Loucy (cell line): ENCODE measurements around the gene SNX12.
"Not testable (repeated sequence)": the region's sequence is repeated elsewhere in the genome, so short reads cannot be mapped to it uniquely, and the experiment has no call there.

Experiments
- H2AFZ ChIP-seq: fragments of 200-600 bp; sonication (generic); 2 replicates; pipeline ENCODE4 v1.6.0; 2016; ENCODE audit warnings: antibody characterized with exemption, mild to moderate bottlenecking, low read length, moderate library complexity
- H3F3A ChIP-seq: fragments of 200-600 bp; 2 replicates; pipeline ENCODE4 v1.6.0; 2016; ENCODE audit warnings: antibody characterized with exemption, low read depth, mild to moderate bottlenecking
- H3K27me3 ChIP-seq: fragments of 200-600 bp; sonication (generic); 2 replicates; pipeline ENCODE4 v1.6.1; 2014; ENCODE audit warnings: low read length, mild to moderate bottlenecking; ENCODE audit not compliant: insufficient read depth, poor library complexity, severe bottlenecking
- H3K36me3 ChIP-seq: fragments of 200-600 bp; sonication (generic); 2 replicates; pipeline ENCODE4 v1.6.1; 2016; ENCODE audit warnings: low read length; ENCODE audit not compliant: insufficient read depth
- H3K4me1 ChIP-seq: fragments of 200-600 bp; sonication (generic); 2 replicates; pipeline ENCODE4 v1.5.1; 2014; ENCODE audit warnings: low read length, mild to moderate bottlenecking; ENCODE audit not compliant: insufficient read depth, poor library complexity, severe bottlenecking
- H3K4me2 ChIP-seq: fragments of 200-600 bp; sonication (generic); 2 replicates; pipeline ENCODE4 v1.6.0; 2014; ENCODE audit warnings: antibody characterized with exemption, low read length, low read depth, mild to moderate bottlenecking; ENCODE audit not compliant: poor library complexity, severe bottlenecking
- H3K4me3 ChIP-seq: fragments of 200-600 bp; sonication (generic); 2 replicates; pipeline ENCODE4 v1.5.1; 2014; ENCODE audit warnings: low read length, mild to moderate bottlenecking, mixed read lengths; ENCODE audit not compliant: poor library complexity, severe bottlenecking
- H3K79me2 ChIP-seq: fragments of 200-600 bp; sonication (generic); 2 replicates; pipeline ENCODE4 v1.6.1; 2014; ENCODE audit warnings: low read length; ENCODE audit not compliant: insufficient read depth
- H3K9ac ChIP-seq: fragments of 200-600 bp; sonication (generic); 2 replicates; pipeline ENCODE4 v1.6.0; 2014; ENCODE audit warnings: mild to moderate bottlenecking, low read depth, low read length, moderate library complexity; ENCODE audit not compliant: poor library complexity, severe bottlenecking
- H3K9me2 ChIP-seq: fragments of 200-600 bp; sonication (generic); replicated peaks from 2 replicates; pipeline ENCODE4 v1.6.1; 2016; ENCODE audit warnings: low read depth, low read length, mixed read lengths
- H3K9me3 ChIP-seq: fragments of 200-600 bp; sonication (generic); 2 replicates; pipeline ENCODE4 v1.6.1; 2014; ENCODE audit warnings: mild to moderate bottlenecking, antibody characterized with exemption, low read length, low read depth; ENCODE audit not compliant: insufficient read depth
- H4K20me1 ChIP-seq: fragments of 200-600 bp; sonication (generic); 2 replicates; pipeline ENCODE4 v1.6.0; 2014; ENCODE audit warnings: antibody characterized with exemption, low read length, mild to moderate bottlenecking; ENCODE audit not compliant: insufficient read depth, poor library complexity, severe bottlenecking
- EZH2phosphoT487 ChIP-seq: fragments of 200-600 bp; IDR thresholded peaks from 2 replicates; pipeline ENCODE4 v1.6.1; 2018; ENCODE audit warnings: antibody characterized with exemption, mild to moderate bottlenecking, moderate library complexity, borderline replicate concordance
- TF ChIP-seq, protein P1 (sequence below): fragments of 200-600 bp; sonication (generic); conservative IDR thresholded peaks from 2 replicates; pipeline ENCODE4 v1.5.1; 2014; ENCODE audit warnings: mild to moderate bottlenecking, antibody characterized with exemption, low read length

SNX12 gene

DNA sequence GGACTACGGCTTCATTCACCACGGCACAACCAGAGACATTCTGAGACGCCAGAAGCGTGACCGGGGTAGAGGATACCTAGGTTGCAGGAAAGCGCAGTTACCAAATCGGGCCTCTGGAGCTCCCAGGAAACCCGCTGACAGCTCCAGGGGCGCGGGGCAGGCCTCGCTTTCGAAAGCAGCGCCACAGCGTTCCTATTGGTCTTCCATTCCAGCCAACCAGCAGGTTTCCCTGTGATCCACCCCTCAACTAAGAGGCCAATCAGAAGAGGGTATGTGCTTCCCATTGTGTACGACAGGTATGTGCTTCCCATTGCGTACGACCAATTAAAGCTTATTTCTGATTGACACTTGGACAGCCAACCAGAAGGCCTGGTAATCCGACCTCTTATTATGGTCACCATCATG is 14.9 kb downstream of the SNX12 start:
- H3F3A ChIP-seq, result no peaks in the 10 kb centered on the region
- H3K9me2 ChIP-seq, result no peaks in the 10 kb centered on the region
- H3K36me3 ChIP-seq, result no peaks in the 10 kb centered on the region
- no peaks in the 10 kb centered on the region for H3K27me3 ChIP-seq
- H2AFZ ChIP-seq, result no peak overlapping the region
- TF ChIP-seq, protein P1, sequence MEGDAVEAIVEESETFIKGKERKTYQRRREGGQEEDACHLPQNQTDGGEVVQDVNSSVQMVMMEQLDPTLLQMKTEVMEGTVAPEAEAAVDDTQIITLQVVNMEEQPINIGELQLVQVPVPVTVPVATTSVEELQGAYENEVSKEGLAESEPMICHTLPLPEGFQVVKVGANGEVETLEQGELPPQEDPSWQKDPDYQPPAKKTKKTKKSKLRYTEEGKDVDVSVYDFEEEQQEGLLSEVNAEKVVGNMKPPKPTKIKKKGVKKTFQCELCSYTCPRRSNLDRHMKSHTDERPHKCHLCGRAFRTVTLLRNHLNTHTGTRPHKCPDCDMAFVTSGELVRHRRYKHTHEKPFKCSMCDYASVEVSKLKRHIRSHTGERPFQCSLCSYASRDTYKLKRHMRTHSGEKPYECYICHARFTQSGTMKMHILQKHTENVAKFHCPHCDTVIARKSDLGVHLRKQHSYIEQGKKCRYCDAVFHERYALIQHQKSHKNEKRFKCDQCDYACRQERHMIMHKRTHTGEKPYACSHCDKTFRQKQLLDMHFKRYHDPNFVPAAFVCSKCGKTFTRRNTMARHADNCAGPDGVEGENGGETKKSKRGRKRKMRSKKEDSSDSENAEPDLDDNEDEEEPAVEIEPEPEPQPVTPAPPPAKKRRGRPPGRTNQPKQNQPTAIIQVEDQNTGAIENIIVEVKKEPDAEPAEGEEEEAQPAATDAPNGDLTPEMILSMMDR, result no peak
- TF ChIP-seq EZH2phosphoT487, result no peak
- no peaks in the 10 kb centered on the region for H3K4me1 ChIP-seq
- no peak overlapping the region for H3K9ac ChIP-seq
- H3K4me3 ChIP-seq, result no peak overlapping the region
- no peak overlapping the region for H3K4me2 ChIP-seq
- no peaks in the 10 kb centered on the region for H3K9me3 ChIP-seq
- H3K79me2 ChIP-seq, result no peaks in the 10 kb centered on the region
- H4K20me1 ChIP-seq, result no peaks in the 10 kb centered on the region

DNA sequence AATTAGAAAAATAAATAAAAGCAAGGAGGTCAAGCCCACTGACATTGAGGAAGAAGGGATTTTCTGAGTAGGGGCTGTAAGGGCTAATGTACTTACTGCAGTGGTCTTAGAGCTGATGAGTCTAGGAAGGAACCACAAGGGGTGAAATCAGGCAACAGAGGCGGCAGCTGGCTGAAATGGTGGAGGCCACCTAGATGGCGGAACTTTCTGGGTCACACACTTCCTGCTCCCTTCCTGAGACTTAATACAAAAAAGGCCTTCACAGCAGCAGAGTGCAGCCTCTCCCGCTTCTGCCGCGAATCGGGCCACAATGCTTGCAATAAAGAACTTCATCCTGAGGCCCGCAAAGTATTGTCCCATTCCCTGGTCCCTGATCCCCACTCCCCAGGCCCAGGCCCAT is 15.4 kb downstream of the SNX12 start:
- no peak overlapping the region for H3K4me3 ChIP-seq
- no peak overlapping the region for H2AFZ ChIP-seq
- TF ChIP-seq, protein P1, result no peak
- no peak for TF ChIP-seq EZH2phosphoT487
- no peaks in the 10 kb centered on the region for H3K79me2 ChIP-seq
- H3K9me2 ChIP-seq, result no peaks in the 10 kb centered on the region
- H3F3A ChIP-seq, result no peaks in the 10 kb centered on the region
- H3K9ac ChIP-seq, result no peak overlapping the region
- no peaks in the 10 kb centered on the region for H4K20me1 ChIP-seq
- no peaks in the 10 kb centered on the region for H3K27me3 ChIP-seq
- no peaks in the 10 kb centered on the region for H3K36me3 ChIP-seq
- H3K4me1 ChIP-seq, result no peaks in the 10 kb centered on the region
- no peak overlapping the region for H3K4me2 ChIP-seq
- H3K9me3 ChIP-seq, result no peaks in the 10 kb centered on the region

DNA sequence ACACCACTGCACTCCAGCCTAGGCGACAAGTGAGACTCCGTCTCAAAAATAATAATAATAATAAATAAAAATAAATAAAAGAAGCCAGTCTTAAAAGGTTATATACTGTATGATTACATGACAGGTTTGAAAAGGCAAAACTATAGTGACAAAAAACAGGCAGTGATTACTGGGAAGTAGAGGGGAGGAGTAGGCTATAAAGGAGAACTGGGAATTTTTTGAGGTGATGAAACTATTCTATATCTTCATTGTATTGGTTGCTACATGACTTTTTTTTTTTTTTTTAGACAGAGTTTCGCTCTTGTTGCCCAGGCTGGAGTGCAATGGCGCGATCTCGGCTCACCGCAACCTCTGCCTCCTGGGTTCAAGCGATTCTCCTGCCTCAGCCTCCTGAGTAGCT is 20.2 kb downstream of the SNX12 start:
- not testable (repeated sequence) for H3K36me3 ChIP-seq, H2AFZ ChIP-seq, H3K27me3 ChIP-seq, H3K4me3 ChIP-seq, H3K9me3 ChIP-seq, H3F3A ChIP-seq, H4K20me1 ChIP-seq, H3K4me1 ChIP-seq, H3K9ac ChIP-seq, H3K4me2 ChIP-seq, H3K9me2 ChIP-seq, H3K79me2 ChIP-seq

DNA sequence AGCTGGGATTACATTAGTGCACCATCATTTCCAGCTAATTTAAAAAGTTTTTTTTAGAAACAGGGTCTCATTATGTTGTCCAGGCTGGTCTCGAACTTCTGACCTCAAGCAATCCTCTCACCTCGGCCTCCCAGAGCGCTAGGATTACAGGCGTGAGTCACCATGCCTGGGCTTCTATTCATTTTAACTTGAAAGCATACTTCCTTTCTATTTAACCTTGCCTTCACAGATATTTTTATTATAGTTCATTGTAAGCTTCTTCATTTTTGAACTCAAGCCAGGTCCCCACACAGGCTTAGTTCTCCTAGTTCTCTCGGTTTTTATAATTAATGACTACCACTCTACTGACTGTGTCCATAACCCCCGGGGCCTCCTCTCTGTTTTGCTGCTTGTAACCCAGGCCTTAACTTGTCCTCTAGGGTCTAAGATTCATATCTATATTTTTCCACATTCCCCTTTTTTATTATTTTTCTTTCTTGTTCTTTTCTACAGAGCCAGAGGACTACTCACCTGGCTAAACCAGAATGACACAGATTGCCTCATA is 50.7 kb downstream of the SNX12 start:
- H4K20me1 ChIP-seq, result no peaks in the 10 kb centered on the region
- no peak overlapping the region for H3K4me2 ChIP-seq
- H3K9ac ChIP-seq, result no peak overlapping the region
- H3K36me3 ChIP-seq, result no peaks in the 10 kb centered on the region
- H3K4me3 ChIP-seq, result no peak overlapping the region
- no peak overlapping the region for H2AFZ ChIP-seq
- H3K9me3 ChIP-seq, result no peaks in the 10 kb centered on the region
- H3K4me1 ChIP-seq, result no peaks in the 10 kb centered on the region
- TF ChIP-seq, protein P1, result no peak
- TF ChIP-seq EZH2phosphoT487, result no peak
- no peaks in the 10 kb centered on the region for H3F3A ChIP-seq
- H3K27me3 ChIP-seq, result no peaks in the 10 kb centered on the region
- no peaks in the 10 kb centered on the region for H3K79me2 ChIP-seq
- H3K9me2 ChIP-seq, result no peaks in the 10 kb centered on the region
